ENCODE data around the gene TLR7.

DNA sequence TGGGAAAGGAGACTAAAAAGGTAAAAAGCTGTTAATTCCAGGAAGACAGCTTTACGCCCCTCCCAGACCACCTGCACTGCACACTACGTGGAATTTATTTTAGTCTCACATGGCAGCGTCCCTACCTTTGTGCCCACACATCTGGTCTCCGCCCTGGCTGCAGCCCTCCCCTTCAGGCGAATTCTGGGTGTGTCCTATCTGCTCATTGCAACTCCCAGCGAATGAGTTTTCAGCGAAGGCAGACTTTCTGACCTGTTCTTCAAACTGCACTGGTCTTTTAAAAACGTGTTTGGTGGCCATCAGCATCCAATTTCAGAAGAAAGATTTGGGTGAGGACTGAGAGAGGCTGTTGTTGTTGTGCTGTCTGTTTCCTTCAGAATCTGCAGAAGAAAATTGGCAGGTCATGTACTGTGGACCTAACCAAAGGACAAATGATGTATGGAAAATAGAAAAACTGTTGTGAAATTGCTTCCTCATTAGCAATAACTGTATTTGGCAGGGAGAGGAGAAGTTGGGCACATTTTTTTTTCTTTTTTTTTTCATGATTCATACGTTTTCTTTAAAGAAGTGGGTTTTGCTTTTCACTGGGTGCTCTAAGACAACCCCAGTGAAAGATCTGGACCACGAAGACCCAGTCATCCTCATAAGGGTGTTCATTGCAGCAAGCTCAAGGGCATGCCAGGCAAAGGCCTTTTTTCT, 43.7 kb downstream of the TLR7 start:
- TF ChIP-seq, protein P1, sequence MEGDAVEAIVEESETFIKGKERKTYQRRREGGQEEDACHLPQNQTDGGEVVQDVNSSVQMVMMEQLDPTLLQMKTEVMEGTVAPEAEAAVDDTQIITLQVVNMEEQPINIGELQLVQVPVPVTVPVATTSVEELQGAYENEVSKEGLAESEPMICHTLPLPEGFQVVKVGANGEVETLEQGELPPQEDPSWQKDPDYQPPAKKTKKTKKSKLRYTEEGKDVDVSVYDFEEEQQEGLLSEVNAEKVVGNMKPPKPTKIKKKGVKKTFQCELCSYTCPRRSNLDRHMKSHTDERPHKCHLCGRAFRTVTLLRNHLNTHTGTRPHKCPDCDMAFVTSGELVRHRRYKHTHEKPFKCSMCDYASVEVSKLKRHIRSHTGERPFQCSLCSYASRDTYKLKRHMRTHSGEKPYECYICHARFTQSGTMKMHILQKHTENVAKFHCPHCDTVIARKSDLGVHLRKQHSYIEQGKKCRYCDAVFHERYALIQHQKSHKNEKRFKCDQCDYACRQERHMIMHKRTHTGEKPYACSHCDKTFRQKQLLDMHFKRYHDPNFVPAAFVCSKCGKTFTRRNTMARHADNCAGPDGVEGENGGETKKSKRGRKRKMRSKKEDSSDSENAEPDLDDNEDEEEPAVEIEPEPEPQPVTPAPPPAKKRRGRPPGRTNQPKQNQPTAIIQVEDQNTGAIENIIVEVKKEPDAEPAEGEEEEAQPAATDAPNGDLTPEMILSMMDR (IDR thresholded peaks at IDR 0.05): no peak
- TF ChIP-seq SIN3A (IDR thresholded peaks at IDR 0.05; ENCODE audit: borderline replicate concordance, insufficient read depth, low read depth, low read length) (no peak), POLR2AphosphoS5 (IDR thresholded peaks at IDR 0.05; ENCODE audit: low read depth, low read length) (no peak)
- TF ChIP-seq, protein P2, sequence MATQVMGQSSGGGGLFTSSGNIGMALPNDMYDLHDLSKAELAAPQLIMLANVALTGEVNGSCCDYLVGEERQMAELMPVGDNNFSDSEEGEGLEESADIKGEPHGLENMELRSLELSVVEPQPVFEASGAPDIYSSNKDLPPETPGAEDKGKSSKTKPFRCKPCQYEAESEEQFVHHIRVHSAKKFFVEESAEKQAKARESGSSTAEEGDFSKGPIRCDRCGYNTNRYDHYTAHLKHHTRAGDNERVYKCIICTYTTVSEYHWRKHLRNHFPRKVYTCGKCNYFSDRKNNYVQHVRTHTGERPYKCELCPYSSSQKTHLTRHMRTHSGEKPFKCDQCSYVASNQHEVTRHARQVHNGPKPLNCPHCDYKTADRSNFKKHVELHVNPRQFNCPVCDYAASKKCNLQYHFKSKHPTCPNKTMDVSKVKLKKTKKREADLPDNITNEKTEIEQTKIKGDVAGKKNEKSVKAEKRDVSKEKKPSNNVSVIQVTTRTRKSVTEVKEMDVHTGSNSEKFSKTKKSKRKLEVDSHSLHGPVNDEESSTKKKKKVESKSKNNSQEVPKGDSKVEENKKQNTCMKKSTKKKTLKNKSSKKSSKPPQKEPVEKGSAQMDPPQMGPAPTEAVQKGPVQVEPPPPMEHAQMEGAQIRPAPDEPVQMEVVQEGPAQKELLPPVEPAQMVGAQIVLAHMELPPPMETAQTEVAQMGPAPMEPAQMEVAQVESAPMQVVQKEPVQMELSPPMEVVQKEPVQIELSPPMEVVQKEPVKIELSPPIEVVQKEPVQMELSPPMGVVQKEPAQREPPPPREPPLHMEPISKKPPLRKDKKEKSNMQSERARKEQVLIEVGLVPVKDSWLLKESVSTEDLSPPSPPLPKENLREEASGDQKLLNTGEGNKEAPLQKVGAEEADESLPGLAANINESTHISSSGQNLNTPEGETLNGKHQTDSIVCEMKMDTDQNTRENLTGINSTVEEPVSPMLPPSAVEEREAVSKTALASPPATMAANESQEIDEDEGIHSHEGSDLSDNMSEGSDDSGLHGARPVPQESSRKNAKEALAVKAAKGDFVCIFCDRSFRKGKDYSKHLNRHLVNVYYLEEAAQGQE (IDR thresholded peaks at IDR 0.05; ENCODE audit: insufficient read depth in 1 of 2, low read depth in 2 of 2, low read length in 1 of 2): no peak
